NOMO-1 treated with DMSO at 0.1 percent for 48 hours (cell line): ENCODE results near the gene MTO1.
"Not testable (repeated sequence)": the region's sequence is repeated elsewhere in the genome, so short reads cannot be mapped to it uniquely, and the experiment has no call there.

Source experiments
- DNase-seq: peaks from one replicate; lab custom pipeline; 2025; ENCODE audit not compliant: unreplicated experiment; lab: John Stamatoyannopoulos, UW

The MTO1 gene, protein sequence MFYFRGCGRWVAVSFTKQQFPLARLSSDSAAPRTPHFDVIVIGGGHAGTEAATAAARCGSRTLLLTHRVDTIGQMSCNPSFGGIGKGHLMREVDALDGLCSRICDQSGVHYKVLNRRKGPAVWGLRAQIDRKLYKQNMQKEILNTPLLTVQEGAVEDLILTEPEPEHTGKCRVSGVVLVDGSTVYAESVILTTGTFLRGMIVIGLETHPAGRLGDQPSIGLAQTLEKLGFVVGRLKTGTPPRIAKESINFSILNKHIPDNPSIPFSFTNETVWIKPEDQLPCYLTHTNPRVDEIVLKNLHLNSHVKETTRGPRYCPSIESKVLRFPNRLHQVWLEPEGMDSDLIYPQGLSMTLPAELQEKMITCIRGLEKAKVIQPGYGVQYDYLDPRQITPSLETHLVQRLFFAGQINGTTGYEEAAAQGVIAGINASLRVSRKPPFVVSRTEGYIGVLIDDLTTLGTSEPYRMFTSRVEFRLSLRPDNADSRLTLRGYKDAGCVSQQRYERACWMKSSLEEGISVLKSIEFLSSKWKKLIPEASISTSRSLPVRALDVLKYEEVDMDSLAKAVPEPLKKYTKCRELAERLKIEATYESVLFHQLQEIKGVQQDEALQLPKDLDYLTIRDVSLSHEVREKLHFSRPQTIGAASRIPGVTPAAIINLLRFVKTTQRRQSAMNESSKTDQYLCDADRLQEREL

DNA sequence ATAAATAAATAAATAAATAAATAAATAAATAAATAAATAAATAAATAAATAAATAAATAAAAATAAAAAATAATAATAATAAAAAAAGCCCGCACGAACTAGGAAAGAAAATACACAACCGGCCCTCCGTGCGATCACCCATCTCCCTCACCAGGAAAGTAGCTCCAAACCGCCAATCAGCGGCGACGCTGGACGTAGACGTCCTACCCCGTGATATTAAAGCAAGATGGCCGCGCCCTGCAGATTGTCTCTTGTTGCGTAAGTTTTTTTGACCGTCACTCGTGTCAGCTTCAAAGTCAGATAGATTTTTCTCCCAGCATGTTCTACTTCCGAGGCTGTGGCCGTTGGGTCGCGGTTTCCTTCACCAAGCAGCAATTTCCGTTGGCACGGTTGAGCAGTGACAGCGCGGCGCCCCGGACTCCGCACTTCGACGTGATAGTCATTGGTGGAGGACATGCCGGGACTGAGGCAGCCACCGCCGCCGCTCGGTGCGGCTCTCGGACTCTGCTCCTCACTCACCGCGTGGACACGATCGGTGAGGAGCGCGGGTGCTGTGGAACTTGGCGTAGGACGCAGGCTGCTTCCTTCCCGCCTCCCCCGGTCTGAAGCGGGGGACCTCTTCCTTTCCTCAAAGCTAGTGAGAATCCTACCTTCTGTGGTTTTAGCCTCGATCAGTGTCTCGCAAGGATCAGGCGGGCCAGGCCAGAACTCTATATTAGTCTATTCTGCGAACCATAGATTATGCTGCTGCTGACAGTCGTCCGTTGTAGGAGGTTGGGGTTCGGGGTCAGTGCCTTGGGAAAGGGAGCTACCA is at the start of gene MTO1:
Gene MTO1, plus strand, starts transcription at position 201 of the 814 bp plus-strand sequence. Its CDS starts 118 bp downstream, at position 319.
- peak; percentile 94 for DNase-seq

DNA sequence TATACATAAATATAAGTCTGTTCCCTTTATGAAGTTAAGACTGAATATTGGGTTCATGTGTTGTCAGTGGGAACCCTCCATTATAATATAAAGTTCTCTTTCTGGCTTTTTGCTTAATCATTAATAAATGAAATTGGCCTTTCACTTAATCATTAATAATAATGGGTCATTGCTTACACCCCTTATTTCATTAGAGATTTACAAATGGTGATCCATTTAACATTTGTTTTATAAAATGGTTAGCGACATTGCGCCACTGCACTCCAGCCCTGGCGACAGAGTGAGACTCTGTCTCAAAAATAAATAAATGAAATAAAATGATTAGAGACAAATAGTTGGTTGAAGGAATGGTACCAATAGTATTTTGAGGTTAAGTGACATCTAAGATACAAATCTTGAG is 48.4 kb upstream of the MTO1 start:
- no peak for DNase-seq

- no peak for DNase-seq
Observed at GRCh38 chr6:73418081-73418741, 43.3 kb upstream of the MTO1 start.

GRCh38 chr6:73421534-73421933 is 40.0 kb upstream of the MTO1 start:
- DNase-seq, result no peak

- no peak for DNase-seq
Observed at GRCh38 chr6:73435236-73435635, 26.3 kb upstream of the MTO1 start.

GRCh38 chr6:73443555-73443954 is 18.0 kb upstream of the MTO1 start:
- DNase-seq, result no peak

DNA sequence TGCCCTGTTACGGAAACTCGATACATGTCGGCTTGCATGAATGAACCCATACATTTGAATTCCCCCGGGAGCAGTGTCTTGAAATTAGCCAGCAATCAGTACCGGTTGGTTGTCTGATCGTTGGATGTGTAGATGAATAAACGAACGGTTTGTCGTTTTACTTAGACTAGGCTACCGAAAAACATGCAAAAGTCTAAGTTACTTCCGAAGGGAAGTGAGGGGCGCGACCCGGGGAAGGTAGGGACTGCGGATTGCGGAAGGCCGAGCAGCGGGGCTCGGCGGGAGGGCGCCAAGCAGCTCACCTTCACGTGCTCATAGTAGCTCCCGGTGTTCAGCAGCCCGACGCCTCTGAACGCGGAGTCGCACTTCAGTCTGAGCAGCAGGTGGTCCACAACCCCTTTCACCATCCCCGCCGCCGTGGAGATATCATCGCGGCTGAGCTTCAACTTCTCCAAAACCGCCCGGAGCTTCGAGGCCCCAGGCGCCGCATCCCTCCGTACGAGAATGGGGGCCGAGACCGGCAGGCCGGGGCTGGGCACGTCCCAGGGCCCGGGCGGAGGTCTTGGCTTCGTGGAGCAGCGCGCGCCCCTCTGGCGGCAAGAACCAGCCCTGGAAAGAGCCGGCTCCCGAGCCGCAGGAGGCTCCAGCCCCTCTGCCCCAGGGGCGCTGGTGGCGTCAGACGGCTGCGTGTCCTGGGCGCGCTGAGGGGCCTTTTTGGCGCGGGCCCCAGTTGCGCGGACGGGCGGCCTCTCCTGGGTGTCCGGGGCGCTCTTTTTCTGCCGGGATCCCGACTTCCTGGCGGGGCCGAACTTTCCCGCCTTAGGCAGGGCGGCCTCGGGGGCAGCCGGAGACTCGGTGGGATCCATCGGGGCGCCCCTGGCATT is 10.1 kb upstream of the MTO1 start:
- DNase-seq, result peak; percentile 48

DNA sequence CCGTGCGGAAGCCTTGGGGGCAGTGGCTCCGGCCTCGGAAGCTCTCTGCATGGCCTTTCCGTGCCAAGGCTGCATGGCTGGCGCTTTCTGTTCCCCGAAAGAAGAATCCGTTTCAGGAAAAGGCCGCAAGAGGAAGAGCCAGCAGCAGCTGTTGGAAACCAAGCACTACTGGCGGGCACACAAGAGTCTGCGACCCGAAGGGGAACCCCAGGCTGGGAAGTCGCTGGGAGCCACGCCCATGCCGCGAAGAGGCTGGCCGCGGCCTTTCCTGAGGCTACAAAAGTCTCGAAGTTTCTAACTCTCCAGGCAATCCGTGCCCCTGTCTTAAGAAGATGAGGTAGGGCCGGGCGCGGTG is 9.5 kb upstream of the MTO1 start, which contains the start of gene CGAS:
Gene CGAS, minus strand, starts transcription at position 191 of the 355 bp plus-strand sequence. Its CDS starts 116 bp downstream, at position 75.
- DNase-seq, result peak; percentile 89

- DNase-seq, result peak; percentile 97
Observed at GRCh38 chr6:73455865-73456629, 5.5 kb upstream of the MTO1 start.

DNA sequence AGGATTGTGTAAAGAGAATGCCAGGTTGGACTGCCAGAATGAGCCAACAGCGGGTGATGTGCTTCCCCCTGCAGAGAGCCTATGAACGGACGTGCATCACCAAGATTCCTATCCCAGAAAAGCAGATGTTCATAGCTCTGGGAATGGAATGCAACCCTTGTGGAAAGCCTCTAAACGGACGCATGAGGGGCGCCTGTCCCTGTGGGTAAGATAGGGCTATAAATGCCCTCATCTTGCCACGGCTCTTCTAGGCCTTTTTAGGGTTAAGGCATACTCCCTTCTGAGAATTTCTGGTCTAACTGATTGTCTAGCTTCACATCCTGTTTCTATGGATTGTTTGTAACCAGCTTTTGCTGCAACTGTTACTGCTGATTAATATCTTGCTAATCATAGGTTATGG is 2.1 kb upstream of the MTO1 start:
- DNase-seq, result not testable (repeated sequence)

DNA sequence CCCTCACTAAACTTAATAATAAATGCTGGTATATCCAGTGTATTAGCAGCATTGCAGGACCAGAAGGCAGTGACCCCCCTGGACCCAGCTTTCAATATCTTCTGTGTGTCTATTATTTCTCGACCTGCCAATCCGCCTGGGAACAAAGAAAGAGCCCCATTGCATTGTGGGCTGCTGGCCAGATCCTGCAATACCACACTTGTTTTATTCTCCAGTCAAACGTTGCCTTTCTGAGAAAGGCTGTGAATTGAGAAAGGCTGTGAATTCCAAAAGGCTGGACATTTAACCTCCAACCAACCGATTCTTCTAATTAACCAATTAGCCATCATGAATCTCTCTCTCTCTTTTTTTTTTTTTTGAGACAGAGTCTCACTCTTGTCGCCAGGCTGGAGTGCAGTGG is 1.5 kb upstream of the MTO1 start:
- DNase-seq, result no peak

GRCh38 chr6:73471686-73472290 is 10.3 kb downstream of the MTO1 start:
- DNase-seq, result peak; percentile 84

GRCh38 chr6:73476723-73477122 is 15.2 kb downstream of the MTO1 start:
- DNase-seq, result no peak

GRCh38 chr6:73477407-73477806 is 15.9 kb downstream of the MTO1 start:
- DNase-seq, result no peak

DNA sequence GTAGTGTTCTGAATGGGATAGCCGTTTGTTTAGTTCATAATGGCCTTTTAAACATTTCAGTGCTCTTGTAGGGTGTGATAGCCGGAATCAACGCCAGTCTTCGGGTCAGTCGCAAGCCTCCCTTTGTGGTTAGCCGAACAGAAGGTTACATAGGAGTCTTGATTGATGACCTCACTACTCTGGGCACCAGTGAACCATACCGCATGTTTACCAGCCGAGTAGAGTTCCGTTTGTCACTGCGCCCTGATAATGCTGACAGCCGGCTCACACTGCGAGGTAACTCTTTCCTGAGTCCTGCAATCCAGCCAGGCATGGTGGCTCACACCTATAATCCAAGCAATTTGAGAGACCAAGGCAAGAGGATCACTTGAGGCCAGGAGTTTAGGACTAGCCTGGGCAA is 20.4 kb downstream of the MTO1 start:
- no peak for DNase-seq

DNA sequence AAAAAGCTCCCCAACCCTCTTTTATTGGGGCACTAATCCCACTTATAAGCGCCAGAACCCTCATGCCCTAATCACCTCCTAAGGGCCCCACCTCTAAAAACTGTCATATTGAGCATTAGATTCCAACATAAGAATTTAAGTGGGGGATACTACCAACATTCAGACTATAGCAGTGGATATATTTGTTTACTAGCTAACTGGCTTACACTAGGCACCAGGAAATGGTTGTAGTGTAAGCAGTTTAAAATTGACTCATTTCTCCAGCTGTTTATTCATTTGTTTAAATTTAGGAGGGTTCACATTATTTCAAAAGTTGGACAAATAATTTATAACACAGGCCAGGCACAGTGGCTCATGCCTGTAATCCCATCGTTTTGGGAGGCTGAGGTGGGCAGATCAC is 22.9 kb downstream of the MTO1 start:
- no peak for DNase-seq

DNA sequence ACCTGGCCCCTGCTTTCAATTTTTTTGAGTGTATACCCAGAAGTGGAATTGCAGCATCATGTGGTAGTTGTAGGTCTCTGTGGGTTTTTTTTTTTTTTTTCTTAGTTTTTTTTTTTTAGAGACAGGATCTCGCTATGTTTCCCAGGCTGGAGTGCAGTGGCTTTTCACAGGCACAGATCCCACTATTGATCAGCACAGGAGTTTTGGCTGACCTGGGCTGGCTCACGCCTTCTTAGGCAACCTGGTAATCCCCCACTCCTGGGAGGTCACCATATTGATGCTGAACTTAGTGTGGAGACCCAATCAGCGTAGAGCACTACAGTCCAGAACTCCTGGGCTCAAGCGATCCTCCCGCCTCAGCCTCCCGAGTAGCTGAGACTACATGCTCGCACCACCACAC is 25.9 kb downstream of the MTO1 start:
- no peak for DNase-seq

GRCh38 chr6:73491377-73491776 is 29.8 kb downstream of the MTO1 start:
- DNase-seq, result no peak

DNA sequence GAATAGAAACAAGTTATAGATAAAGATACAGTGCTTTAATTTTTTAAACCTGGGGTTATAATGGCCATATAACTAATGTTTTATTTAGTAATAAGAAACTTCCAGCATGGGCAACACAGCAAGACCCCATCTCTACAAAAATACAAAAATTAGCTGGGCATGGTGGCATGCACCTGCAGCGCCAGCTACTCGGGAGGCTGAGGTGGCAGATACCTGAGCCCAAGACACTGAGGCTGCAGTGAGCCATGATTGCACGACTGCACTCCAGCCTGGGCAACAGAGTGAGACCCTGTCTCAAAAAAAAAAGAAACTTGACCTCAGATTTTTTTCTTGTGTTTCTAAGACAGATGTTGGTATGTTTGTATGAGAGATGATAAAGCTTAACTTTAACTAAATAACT is 36.4 kb downstream of the MTO1 start:
- DNase-seq, result no peak
